GM18498 (cell line): Measurements from ENCODE around the gene C14orf132.

Experiments
- ATAC-seq: cut with Tn5 transposase; IDR thresholded peaks from one replicate; pipeline ENCODE4 v1.9.1; 2021; ENCODE audit warnings: mild to moderate bottlenecking, moderate library complexity; ENCODE audit not compliant: unreplicated experiment

The C14orf132 gene

GRCh38 chr14:96039633-96040311, 610 bp downstream of the C14orf132 start:
- no peak for ATAC-seq

- no peak for ATAC-seq
Observed at GRCh38 chr14:96040828-96041371, 1.7 kb downstream of the C14orf132 start.

GRCh38 chr14:96042248-96042930, 3.2 kb downstream of the C14orf132 start:
- ATAC-seq, result no peak

GRCh38 chr14:96046630-96047029, 7.5 kb downstream of the C14orf132 start:
- no peak for ATAC-seq

GRCh38 chr14:96047101-96047500, 7.9 kb downstream of the C14orf132 start:
- no peak for ATAC-seq

GRCh38 chr14:96049932-96050331, 10.8 kb downstream of the C14orf132 start:
- ATAC-seq, result no peak

- no peak for ATAC-seq
Observed at GRCh38 chr14:96050482-96050881, 11.3 kb downstream of the C14orf132 start.

- no peak for ATAC-seq
Observed at GRCh38 chr14:96051231-96051630, 12.1 kb downstream of the C14orf132 start.

- ATAC-seq, result no peak
Observed at GRCh38 chr14:96051642-96052540, 12.7 kb downstream of the C14orf132 start.

GRCh38 chr14:96052541-96053247, 13.5 kb downstream of the C14orf132 start:
- no peak for ATAC-seq

GRCh38 chr14:96053248-96053599, 14.1 kb downstream of the C14orf132 start:
- no peak for ATAC-seq

- ATAC-seq, result no peak
Observed at GRCh38 chr14:96053600-96054381, 14.6 kb downstream of the C14orf132 start.

GRCh38 chr14:96054661-96055060, 15.5 kb downstream of the C14orf132 start:
- ATAC-seq, result no peak

GRCh38 chr14:96055065-96055752, 16.0 kb downstream of the C14orf132 start:
- no peak for ATAC-seq

- no peak for ATAC-seq
Observed at GRCh38 chr14:96055753-96056508, 16.8 kb downstream of the C14orf132 start.

GRCh38 chr14:96056509-96057422, 17.6 kb downstream of the C14orf132 start:
- no peak for ATAC-seq

- no peak for ATAC-seq
Observed at GRCh38 chr14:96057738-96058137, 18.6 kb downstream of the C14orf132 start.
